GM18511 (cell line): ENCODE measurements around the gene FERMT1.

Experiments used
- ATAC-seq: cut with Tn5 transposase; IDR thresholded peaks from one replicate; pipeline ENCODE4 v1.9.1; 2021; ENCODE audit warnings: mild to moderate bottlenecking, moderate library complexity; ENCODE audit not compliant: unreplicated experiment

The FERMT1 gene

GRCh38 chr20:6122873-6123648 lies at the start of gene FERMT1:
Gene FERMT1, minus strand, starts transcription at chr20:6123030. Its CDS starts 3,476 bp downstream, at chr20:6119554.
- peak; percentile 73 for ATAC-seq

DNA sequence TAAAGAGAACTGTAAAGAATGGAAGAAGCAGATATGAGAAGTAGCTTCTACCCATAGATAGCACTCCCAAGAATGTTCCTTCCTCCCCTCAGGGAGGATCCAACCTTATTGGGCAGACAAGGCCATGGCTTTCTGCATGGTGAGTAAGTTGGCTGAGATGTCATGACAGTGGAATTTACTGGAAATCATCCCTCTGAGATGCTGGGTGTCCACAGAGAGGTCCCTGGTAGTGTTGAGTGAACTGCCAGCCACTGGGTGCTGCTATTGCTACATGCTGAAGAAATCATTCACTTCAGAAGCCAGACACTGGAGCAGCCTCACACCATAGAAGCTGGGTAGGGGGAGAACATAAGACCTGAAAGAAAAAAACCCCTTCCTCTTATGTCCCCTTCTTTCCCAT lies 46.4 kb upstream of the FERMT1 start:
- no peak for ATAC-seq

GRCh38 chr20:6168204-6168603 lies 45.4 kb upstream of the FERMT1 start:
- no peak for ATAC-seq

DNA sequence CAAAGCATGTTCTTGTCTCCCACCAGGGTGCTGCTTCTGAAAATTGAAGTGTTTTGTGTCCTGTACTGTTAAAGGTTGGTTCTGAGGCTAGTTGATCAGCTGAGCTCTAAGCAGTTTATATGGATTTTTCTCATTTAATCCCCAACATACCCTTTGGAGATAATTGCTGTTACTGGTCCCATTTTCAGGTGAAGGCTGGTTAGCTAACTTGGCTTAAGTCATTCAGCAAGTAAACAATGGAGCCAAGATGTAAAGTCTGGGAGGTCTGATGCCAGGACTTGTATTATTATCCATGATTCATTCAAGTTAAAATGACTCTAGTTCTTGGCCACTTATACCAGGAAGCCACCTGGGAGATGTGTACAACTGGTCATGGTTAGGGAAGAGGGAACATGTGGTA lies 42.5 kb upstream of the FERMT1 start:
- ATAC-seq: no peak

- no peak for ATAC-seq
These were observed 41.9 kb upstream of the FERMT1 start for GRCh38 chr20:6164421-6165341.

- no peak for ATAC-seq
These were observed 37.9 kb upstream of the FERMT1 start for GRCh38 chr20:6160736-6161135.

DNA sequence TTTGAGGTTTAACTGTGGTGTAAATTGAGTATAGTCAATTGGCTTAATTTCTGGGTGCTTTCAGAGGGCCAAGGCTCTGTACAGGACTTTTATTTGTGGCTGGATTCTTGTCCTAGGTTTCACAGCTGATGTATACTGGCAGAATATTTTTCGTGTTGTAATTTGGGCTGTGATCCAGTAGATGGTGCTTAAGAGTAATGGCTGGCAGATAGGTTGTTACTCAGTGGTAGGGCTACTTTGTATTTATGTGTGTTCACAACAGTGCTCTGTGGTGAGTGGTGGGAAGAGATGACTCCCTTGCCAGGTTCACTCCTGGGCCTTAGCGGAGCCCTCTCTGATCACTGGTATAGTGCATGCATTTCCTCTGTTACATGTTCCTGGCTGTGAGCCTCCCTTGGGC lies 34.5 kb upstream of the FERMT1 start:
- ATAC-seq: no peak

GRCh38 chr20:6152777-6153176 lies 29.9 kb upstream of the FERMT1 start:
- ATAC-seq: no peak

GRCh38 chr20:6148073-6148472 lies 25.2 kb upstream of the FERMT1 start:
- no peak for ATAC-seq

DNA sequence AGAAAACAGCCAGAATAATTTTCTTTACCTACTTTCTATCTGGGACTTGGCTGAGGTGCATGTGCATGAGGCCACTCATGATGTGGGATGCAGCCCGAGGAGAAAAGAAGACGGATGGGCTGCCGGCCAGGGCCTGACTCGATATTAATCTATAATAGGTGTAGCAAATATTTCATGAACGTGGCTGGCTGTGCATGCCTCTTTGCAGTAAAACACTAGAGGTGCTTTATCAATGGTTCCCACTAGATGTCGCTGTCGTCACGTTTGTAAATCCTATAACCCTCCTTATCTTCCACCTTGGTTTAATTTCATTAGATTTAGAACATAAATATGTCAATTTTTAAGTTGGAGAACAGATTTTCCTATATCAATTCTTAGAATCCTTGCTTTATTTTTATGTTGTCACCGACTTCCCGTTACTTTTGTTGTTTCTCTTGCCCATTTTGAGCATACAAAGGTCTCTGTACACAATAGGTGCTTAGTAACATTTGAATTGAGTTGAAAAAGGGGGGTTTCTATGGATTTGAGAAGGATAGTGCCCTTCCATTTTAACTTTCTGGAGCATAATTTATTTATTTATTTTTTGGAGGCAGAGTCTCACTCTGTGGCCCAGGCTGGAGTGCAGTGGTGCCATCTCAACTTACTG lies 19.6 kb upstream of the FERMT1 start:
- ATAC-seq: peak; percentile 90

GRCh38 chr20:6140947-6141346 lies 18.1 kb upstream of the FERMT1 start:
- ATAC-seq: peak; percentile 43

DNA sequence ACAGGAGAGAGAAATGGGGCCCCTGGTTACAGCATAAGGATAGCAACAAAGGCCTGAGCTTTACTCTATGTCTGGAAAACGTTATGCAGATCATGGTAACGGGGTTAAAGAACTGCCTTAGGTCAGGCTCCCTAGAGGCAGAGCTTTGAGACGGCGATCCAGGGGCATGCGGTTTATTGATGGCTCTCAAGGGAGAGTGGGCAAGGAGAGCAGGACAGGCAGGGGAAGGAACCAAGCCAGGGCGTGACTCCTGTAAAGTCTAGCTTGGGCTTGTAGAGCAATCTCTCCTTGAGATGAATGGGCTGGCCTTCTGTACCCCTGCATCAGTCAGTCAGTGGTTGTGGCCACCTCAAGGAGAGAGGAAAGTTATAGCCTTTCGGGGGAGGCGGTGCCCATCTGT lies 12.5 kb upstream of the FERMT1 start:
- no peak for ATAC-seq

DNA sequence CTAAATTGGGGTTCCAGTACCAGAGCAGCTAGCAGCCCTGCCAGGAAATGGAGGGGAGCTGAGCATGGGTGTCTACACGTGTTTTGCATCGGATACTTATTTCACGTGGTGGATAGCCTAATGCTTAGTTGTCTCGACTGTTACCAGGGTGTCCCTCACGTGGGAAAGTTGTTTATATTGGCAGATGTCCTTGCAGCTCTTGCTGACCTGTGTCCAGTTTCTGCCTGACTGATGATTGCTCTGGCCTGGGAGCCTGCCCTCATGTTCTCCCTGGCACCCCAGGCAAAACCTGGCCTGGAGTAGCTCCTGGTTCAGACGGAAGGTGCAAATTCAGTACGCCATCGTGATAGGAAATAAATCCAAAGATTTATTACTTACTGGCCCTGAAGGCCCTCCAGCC lies 11.8 kb upstream of the FERMT1 start:
- ATAC-seq: no peak

DNA sequence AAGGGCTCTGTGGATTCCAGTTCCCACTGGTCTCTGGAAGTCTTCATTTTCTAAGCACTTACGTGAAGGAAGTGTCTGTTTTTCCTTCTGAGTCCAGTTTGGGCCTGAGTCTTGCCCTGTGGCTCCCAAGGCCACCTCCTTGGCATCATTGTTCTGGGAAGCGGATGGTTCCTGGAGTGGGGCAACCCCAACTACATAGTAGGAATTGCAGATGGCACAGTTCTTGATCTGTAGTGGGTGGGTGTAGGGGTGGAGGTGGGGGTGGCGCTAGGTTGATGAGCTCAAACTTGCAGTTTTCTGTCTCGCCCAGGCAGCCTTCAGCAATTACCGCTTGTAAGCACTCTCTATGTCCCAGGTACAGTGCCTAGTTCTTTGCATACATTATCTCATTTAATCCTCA lies 7.2 kb upstream of the FERMT1 start:
- no peak for ATAC-seq

GRCh38 chr20:6127825-6128224 lies 5.0 kb upstream of the FERMT1 start:
- no peak for ATAC-seq

- ATAC-seq: no peak
These were observed 4.0 kb upstream of the FERMT1 start for GRCh38 chr20:6126846-6127245.

- ATAC-seq: no peak
These were observed 802 bp upstream of the FERMT1 start for GRCh38 chr20:6123649-6124014.

- ATAC-seq: peak; percentile 11
These were observed 538 bp downstream of the FERMT1 start for GRCh38 chr20:6122111-6122872.

DNA sequence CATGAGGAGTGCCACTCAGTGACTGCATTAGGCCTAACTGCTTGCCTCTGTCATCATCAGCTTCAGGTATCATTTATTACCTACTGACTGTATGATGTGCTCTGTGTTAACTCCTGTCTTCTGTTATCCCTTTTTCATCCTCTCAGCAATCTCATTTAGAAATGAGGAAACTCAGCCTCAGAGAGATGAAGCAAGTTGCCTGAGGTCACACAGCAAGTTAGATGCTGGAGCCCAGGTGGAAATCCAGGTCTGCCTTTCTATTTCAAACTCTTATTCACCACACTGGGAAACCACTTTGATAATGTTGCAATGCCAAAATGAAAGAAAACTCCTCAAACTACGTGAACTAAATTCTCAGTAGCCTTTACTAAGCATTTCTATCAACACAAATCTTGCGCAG lies 1.3 kb downstream of the FERMT1 start:
- no peak for ATAC-seq

DNA sequence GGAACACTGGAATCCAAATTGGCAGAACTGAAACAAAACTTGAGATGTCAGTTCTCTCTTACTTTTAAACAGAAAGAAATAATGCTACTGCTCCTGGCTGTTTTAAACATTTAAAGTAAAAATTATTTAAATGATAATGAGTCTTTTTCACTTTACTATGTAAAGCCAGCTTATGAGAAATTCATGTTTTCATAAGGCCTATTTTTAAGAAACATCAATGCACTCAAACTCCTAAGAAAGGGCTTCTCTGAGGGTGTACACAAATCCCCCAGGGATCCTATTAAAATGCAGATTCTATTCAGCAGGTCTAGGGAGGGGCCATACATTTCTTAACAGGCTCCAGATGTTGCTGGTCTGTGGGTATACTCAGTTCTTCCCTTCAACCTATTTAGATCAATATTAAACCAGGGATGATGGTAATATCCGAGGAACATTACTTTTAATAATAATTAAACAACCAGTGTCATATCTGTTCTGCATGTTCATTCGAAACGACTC lies 2.3 kb downstream of the FERMT1 start:
- no peak for ATAC-seq

DNA sequence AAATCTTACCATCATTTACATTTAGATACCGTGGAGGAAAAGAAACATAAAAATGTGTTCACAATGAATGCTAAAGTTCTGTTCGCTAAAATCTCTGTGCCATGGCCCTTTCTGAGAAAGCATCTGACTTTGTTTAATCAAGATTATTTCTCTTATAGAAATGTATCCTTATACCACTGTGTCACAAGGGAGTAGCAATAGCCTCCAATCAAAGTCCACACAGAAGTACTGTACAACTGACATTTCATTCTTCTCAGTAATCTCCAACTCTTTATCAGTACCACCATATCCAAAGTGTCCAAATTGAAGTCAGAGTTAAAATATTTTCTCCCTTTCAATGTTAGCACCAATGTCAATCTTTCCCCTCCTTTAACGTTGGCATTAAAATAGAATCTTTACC lies 6.1 kb downstream of the FERMT1 start:
- ATAC-seq: no peak
